Ectodermal cell (in vitro differentiated cells): Measurements from ENCODE around the gene TCF25.
"Not testable (repeated sequence)": the region's sequence is repeated elsewhere in the genome, so short reads cannot be mapped to it uniquely, and the experiment has no call there.

ENCODE experiments used
- H3K27ac ChIP-seq: 2 replicates; pipeline ENCODE4 v1.7.0; 2013; ENCODE audit warnings: mild to moderate bottlenecking, low read depth, low read length; ENCODE audit not compliant: insufficient read depth, poor library complexity, severe bottlenecking
- H3K27me3 ChIP-seq: 2 replicates; pipeline ENCODE4 v1.7.0; 2013; ENCODE audit warnings: mild to moderate bottlenecking, low read length; ENCODE audit not compliant: insufficient read depth, control insufficient read depth, poor library complexity, severe bottlenecking
- H3K36me3 ChIP-seq: one replicate; pipeline ENCODE4 v1.7.0; 2013; ENCODE audit warnings: low read length; ENCODE audit not compliant: control insufficient read depth, insufficient read depth
- H3K4me1 ChIP-seq: one replicate; pipeline ENCODE4 v1.7.0; 2013; ENCODE audit warnings: low read length; ENCODE audit not compliant: control insufficient read depth, insufficient read depth
- H3K4me3 ChIP-seq: 2 replicates; pipeline ENCODE4 v1.7.0; 2013; ENCODE audit warnings: low read depth, low read length, control low read depth; ENCODE audit not compliant: insufficient read depth
- H3K9me3 ChIP-seq: 2 replicates; pipeline ENCODE4 v1.7.0; 2013; ENCODE audit warnings: mild to moderate bottlenecking, low read length, moderate library complexity; ENCODE audit not compliant: control insufficient read depth
- WGBS, 2 experiments: methylation state at CpG; one replicate each; pipeline ENCODE4 v1.1.7; 2013; ENCODE audit warnings: missing lambda C conversion rate in 2 of 2; 5-methylcytosine and 5-hydroxymethylcytosine counted together

The TCF25 gene

DNA sequence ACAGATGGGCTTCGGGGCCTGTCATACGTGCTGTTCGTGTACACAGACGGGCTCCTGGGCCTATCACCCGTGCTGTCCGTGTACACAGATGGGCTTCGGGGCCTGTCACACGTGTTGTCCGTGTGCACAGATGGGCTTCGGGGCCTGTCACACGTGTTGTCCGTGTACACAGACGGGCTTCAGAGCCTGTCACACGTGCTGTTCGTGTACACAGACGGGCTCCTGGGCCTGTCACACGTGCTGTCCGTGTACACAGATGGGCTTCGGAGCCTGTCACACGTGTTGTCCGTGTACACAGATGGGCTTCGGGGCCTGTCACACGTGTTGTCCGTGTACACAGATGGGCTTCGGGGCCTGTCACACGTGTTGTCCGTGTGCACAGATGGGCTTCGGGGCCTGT, 5.7 kb downstream of the TCF25 start:
- H3K36me3 ChIP-seq = peaks cover 31% of the 10 kb centered on the region
- H3K27me3 ChIP-seq, H3K9me3 ChIP-seq, H3K4me3 ChIP-seq, H3K4me1 ChIP-seq, H3K27ac ChIP-seq: not testable (repeated sequence)
- 94 to 96% methylated on average over 25 to 26 of the region's 28 CpGs for WGBS, 2 experiments

DNA sequence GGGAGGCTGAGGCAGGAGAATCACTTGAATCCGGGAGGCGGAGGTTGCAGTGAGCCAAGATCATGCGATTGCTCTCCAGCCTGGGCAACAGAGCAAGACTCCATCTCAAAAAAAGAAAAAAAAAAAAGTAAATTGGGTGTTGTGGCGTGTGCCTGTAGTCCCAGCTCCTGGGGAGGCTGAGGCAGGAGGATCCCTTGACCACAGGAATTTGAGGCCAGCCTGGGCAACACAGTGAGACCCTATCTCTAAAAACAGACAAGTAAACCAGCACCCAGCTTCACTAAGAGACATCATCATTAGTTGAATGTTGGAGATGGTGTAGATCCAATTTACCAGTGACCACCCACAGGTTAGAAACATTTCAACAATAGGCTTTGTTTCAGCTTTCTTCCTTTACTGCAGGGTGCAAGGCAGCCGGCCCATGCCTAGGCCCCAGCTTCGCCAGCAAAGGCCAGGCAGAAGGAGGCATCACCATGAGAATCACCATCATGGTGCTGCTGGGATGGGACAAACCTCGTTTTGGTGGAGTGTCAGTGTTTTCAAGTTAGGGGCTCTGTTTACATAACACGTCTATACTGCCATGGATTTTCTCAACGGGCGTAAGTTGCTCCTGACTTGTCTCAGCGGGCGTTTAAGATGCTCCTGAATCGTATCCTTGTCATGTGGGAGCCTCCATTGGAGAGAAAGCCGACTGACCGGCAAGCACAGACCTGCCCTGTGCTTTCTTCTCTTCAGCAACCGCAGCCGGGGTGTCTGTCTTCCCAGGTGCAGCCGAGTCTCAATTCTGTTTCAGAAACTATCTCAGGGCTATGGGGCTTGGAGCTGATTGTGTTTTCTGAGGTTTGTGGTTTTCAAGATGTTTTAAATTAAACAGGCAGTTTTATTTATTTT, 7.3 kb downstream of the TCF25 start:
- H3K4me1 ChIP-seq = no peaks in the 10 kb centered on the region
- H3K27me3 ChIP-seq = no peaks in the 10 kb centered on the region
- no peak overlapping the region for H3K27ac ChIP-seq
- H3K9me3 ChIP-seq = no peaks in the 10 kb centered on the region
- WGBS, 2 experiments = 94% methylated on average over 18 of the region's 18 CpGs
- peaks cover 34% of the 10 kb centered on the region for H3K36me3 ChIP-seq
- H3K4me3 ChIP-seq = no peak overlapping the region

DNA sequence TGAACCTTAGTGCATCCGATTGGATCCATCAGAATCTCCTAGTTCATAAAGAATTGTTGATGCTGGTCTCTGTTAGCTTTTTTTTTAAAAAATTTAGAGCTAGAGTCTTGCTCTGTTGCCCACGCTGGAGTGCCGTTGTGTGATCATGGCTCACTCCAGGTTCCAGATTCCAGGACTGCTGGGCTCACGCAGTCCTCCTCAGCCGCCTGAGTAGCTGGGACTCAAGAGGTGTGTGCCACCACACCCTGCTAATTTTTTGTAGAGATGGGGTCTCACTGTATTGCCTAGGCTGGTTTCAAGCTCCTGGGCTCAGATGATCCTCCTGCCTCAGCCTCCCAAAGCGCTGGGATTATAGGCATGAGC, 8.0 kb downstream of the TCF25 start:
- Histone ChIP-seq H3K27ac (no peak overlapping the region), H3K4me3 (no peak overlapping the region), H3K36me3 (peaks cover 30% of the 10 kb centered on the region), H3K4me1 (no peaks in the 10 kb centered on the region), H3K27me3 (no peaks in the 10 kb centered on the region), H3K9me3 (no peaks in the 10 kb centered on the region)
- 94 to 96% methylated on average over 6 of the region's 6 CpGs for WGBS, 2 experiments

DNA sequence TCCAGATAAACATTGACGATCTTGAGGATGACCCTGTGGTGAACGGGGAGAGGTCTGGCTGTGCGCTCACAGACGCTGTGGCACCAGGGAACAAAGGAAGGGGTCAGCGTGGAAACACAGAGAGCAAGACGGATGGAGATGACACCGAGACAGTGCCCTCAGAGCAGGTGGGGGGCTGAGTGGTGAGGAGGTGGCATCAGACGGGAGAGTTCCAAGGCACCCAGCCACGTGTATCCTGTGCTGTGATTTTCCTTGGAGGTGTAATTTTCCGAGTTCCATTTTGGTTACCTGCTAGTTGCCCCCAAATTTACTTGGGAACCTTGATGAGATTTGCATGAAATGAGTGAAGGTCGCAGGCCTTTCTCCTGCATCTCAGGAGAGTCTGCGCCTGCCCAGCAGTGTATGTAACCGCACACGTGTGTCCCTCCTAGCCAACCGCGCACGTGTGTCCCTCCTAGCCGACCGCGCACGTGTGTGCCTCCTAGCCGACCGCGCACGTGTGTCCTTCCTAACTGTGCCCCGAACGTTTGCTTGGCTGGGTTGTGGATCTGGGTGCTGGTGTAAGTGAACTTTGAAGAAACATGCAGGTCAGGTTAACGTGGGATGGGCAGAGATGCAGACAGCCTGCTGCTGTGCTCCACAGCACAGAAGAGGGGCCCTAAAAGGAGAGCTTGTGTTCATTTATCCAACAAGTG, 10.1 kb downstream of the TCF25 start:
- no peaks in the 10 kb centered on the region for H3K9me3 ChIP-seq
- WGBS, 2 experiments = 97 to 98% methylated on average over 28 of the region's 28 CpGs
- peaks cover 46% of the 10 kb centered on the region for H3K36me3 ChIP-seq

DNA sequence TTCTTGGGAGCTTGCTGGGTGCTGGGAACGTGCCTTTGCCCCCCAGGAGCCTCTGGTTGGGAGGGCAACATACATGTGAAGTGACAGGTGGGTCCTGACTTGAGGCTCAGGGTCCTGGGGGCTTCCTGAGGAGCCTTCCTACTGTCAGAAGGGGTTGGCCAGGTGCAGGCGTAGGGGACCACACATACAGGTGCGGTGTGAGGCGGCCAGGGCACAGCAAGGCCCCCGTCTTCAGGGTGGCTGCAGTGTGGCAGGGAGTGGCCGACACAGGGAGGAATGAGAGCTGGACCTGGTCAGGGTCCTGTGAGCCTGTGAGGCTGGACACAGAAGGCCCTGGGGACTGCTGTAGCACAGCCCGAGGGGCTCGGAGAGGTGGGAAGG, 10.6 kb downstream of the TCF25 start:
- WGBS, 2 experiments = 93 to 96% methylated on average over 8 of the region's 8 CpGs
- Histone ChIP-seq H3K27me3 (no peaks in the 10 kb centered on the region), H3K4me1 (no peaks in the 10 kb centered on the region), H3K27ac (no peak overlapping the region), H3K36me3 (peaks cover 42% of the 10 kb centered on the region), H3K4me3 (no peak overlapping the region), H3K9me3 (no peaks in the 10 kb centered on the region)

More for the DNA sequence above, 10.1 kb downstream of the TCF25 start:
- no peak overlapping the region for H3K4me3 ChIP-seq
- no peaks in the 10 kb centered on the region for H3K4me1 ChIP-seq
- no peaks in the 10 kb centered on the region for H3K27me3 ChIP-seq
- H3K27ac ChIP-seq = no peak overlapping the region

DNA sequence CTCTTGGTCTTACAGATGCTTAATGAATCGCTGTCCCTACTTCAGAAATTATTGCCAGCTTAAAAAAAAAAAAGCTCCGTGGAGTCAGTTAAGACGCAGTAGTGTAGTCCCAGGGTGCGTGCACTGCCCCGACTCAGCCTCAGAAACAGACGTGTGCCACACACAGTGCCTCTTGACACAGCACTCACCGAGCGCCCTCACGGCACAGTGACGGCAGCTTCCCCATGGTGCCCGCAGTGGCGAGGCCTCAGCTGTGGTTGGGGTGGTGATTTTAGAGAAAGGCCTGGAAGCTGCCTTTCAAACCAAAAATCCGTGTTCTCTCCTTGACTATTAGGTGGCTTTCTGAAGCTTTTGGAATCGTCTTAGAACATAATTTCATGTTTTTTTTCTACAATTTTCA, 13.9 kb downstream of the TCF25 start:
- 97% methylated on average over 14 of the region's 14 CpGs for WGBS, 2 experiments
- H3K36me3 ChIP-seq = peaks cover 49% of the 10 kb centered on the region
- no peaks in the 10 kb centered on the region for H3K4me1 ChIP-seq

DNA sequence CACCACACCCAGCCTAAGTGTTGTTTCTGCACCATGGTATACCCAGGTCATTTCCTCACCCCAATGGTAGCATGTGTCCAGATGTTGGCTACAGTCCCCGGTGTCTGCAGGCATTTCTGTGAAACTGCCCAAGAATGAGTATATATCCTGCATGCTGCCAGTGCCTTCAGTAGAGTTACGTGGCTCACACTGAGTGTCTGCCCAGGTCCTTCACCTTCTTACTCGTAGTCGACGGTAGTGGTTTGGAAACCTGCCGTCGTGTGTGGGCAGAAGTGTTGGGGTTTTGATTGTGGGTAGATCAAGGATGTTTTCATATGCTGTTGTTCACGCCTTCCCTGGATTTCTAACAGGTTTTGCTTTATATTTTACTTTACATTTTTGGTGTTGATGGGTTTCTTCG, 16.8 kb downstream of the TCF25 start:
- WGBS, 2 experiments = 96% methylated on average over 9 of the region's 9 CpGs
- Histone ChIP-seq H3K36me3 (peaks cover 43% of the 10 kb centered on the region), H3K4me3 (no peak overlapping the region), H3K27ac (no peak overlapping the region), H3K4me1 (no peaks in the 10 kb centered on the region), H3K27me3 (no peaks in the 10 kb centered on the region), H3K9me3 (no peaks in the 10 kb centered on the region)

More for the DNA sequence above, 13.9 kb downstream of the TCF25 start:
- Histone ChIP-seq H3K27ac (no peak overlapping the region), H3K9me3 (no peaks in the 10 kb centered on the region), H3K27me3 (no peaks in the 10 kb centered on the region), H3K4me3 (no peak overlapping the region)

DNA sequence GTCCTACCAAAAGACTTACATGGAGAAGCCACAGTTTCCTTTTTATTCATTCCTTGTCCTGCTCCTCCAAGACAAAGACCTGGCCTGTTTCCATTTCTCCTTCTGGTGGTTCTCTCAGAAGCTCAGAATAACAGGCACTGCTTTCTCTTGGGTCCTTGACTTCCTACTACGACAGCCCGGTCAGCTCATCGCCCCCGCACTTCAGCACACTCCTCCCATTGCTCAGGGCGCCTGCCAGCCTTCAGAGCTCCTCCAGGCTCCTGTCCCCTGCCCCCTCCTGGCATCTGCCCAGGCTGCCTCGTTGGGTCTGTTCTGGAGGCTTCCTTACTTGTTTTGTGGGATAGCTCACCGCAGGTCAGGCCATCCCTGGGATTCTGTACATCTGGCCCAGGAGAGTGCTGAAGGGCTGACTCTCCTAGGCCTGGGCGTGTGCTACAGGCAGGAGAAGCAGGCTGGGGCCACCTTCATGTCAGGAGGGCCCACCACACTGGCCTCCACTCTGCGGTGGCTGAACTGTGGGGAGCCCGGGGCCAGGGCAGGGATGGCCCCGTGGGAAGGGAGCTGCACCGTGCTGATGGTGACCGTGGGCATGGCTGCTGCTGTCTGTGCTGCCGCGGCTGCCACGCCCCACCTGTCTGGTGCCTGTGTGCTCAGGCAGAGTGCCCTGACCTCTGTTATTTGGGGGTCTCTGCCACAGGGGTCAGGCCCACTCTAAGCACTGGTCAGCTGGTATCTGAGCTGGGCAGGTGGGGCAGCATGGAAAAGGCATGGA, 17.7 kb downstream of the TCF25 start:
- H3K9me3 ChIP-seq = no peaks in the 10 kb centered on the region
- no peaks in the 10 kb centered on the region for H3K27me3 ChIP-seq
- peaks cover 49% of the 10 kb centered on the region for H3K36me3 ChIP-seq
- no peak overlapping the region for H3K27ac ChIP-seq
- WGBS, 2 experiments = 95 to 96% methylated on average over 16 of the region's 16 CpGs
- no peak overlapping the region for H3K4me3 ChIP-seq
- no peaks in the 10 kb centered on the region for H3K4me1 ChIP-seq

DNA sequence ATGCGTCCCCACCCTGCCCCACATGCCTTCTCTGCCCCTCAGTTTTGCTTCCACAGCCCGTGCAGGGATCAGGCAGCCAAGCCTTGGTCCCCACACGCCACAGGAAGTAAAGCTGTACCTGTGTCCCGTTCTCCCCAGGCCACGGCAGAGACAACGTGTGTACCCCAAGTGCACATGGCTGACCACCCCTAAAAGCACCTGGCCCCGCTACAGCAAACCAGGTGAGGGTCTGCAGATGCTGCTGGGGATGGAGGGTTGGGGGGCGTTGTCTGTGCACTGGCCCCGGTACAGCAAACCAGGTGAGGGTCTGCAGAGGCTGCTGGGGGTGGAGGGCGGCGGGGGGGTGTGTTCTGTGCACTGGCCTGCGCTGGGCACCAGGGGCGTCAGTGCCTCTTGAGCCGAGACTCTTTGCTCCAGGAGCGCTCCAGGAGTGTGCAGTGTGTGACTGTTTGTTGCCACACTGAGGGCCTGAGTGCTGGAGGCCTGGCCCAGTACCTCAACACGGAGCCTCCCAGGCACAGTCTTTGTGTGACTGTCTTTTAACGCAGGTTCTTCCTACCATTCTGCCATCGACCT, 18.8 kb downstream of the TCF25 start:
- Histone ChIP-seq H3K4me3 (no peak overlapping the region), H3K36me3 (peaks cover 46% of the 10 kb centered on the region), H3K27ac (no peak overlapping the region), H3K9me3 (no peaks in the 10 kb centered on the region), H3K4me1 (no peaks in the 10 kb centered on the region), H3K27me3 (no peaks in the 10 kb centered on the region)
- 92 to 96% methylated on average over 18 of the region's 18 CpGs for WGBS, 2 experiments

DNA sequence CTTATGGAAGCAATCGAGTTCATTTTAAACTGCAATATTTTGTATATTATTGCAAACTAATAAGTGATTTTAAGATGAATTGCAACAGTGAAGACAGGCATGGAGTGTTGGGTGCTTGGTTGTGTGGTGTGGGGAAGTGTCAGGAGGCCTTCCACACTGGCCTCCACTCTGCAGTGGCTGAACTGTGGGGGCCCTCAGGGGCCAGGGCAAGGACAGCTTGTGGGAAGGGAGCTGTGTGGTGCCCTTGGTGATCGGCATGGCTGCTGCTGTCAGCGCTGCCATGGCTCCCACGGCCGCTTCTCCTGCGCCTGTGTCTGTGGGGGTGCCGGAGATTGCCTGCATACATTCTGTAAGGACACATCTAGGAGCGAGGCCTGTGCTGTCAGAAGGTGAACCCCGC, 19.2 kb downstream of the TCF25 start:
- 96 to 98% methylated on average over 8 to 9 of the region's 9 CpGs for WGBS, 2 experiments
- no peaks in the 10 kb centered on the region for H3K9me3 ChIP-seq
- peaks cover 41% of the 10 kb centered on the region for H3K36me3 ChIP-seq
- H3K27ac ChIP-seq = no peak overlapping the region
- H3K4me1 ChIP-seq = no peaks in the 10 kb centered on the region
- no peak overlapping the region for H3K4me3 ChIP-seq
- H3K27me3 ChIP-seq = no peaks in the 10 kb centered on the region
